GM19397 (cell line): ENCODE data around the gene SLC7A4.
"Not testable (repeated sequence)": the region's sequence is repeated elsewhere in the genome, so short reads cannot be mapped to it uniquely, and the experiment has no call there.

Experiments
- ATAC-seq: cut with Tn5 transposase; IDR thresholded peaks from one replicate; pipeline ENCODE4 v1.9.1; 2021; ENCODE audit warnings: mild to moderate bottlenecking, moderate library complexity; ENCODE audit not compliant: unreplicated experiment

SLC7A4 gene

DNA sequence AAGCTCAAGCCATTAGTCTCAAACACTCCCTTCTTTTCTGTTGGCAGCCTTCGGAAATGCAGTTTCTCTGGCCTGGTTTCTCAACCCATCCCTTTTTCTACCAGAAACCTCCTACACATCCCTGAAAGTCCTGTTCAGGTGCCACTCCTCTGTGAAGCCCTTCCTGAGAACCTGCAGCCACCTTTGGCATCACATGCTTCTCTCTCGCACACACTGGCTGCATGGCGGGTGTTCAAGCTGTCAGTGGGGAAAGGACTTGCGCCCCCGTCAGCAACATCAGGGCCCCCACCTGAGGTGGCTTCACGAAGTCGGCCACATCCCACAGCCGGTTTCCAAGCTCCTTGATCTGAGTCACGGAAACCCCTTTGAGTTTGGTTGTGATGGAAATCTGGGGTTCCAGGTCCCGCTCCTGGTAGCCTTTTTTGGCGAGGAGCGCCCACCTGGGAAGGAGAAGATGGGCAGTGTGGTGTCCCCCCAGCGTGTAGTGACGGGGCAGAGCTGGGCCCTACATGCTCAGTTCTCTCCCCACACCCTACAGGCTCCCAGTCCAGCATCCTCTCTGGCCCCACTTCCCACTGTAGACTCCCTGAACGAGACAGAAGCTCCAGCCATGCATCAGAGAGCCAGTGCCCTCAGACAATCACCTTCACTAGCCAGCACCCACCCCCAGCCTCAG is 11.6 kb upstream of the SLC7A4 start:
- no peak for ATAC-seq

DNA sequence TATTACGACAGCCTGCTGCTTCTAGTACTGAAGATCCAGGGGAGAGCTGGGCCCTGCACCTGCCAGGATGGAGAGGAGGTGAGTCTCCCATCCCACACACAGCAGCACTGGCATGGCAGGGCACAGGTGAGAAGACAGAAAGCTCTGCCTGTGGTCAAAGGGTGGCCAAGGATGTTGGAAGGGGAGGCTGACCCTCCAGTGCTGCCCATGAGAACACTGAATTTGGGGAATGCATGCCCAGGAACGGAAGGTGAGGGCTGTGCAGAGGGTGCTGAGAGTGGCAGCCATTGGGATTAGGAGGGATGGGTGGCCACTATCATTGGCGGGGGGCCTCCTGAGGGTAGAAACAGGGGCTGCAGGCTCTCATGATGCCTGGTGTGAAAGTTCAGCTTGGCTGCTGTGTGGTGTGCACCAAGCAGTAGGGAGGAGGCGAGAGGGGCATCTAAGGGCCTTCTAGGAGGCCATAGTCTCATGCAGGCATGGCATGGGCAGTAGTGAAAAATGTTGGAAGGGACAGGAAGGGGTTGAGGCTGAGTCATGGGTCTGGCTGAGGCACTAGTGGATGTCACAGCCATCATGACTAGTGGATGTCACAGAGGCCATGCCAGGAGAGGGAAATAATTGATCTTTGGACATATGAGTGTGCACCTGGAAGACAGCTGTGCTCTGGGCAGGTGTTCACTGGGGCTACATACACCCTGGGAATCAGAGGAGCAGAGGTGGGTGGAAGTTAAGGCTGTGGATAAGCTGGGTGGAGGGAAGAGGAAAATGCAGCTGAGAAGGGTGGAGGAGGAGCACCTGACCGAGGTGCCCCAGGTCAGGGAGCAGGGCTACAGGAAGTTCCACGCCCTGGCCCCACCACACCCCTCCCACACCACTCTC is 10.9 kb upstream of the SLC7A4 start:
- no peak for ATAC-seq

DNA sequence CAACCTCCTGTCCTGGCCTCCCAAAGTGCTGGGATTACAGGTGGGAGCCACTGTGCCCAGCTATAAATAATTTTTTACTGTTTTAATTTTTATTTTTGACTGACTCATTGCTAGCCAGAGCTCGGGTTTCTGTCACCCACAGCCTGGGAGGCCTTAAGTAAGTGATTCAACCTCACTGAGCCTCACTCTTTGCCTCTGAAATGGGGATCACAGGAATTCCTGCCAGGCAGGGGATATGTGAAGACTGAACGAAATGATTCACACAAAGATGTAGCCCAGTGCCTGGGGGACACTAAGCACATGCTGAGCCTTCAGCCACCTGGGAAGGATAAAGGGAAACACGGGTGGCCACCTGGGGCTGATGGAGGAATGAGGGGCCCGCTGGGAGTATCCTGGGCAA is 9.6 kb upstream of the SLC7A4 start:
- ATAC-seq, result no peak

DNA sequence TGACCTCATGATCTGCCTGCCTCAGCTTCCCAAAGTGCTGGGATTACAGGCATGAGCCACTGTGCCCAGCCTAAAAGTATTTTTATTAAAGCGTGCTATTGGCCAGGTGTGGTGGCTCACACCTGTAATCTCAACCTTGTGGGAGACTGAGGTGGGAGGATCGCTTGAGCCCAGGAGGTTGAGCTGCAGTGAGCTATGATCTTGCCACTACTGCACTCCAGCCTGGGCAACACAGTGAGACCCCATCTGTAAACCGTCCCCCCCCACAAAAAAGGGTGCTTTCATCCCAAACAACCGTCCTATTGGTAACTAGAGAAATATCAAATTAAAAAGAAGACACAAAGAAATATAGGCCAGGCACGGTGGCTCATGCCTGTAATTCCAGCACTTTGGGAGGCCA is 6.8 kb upstream of the SLC7A4 start:
- ATAC-seq, result not testable (repeated sequence)

DNA sequence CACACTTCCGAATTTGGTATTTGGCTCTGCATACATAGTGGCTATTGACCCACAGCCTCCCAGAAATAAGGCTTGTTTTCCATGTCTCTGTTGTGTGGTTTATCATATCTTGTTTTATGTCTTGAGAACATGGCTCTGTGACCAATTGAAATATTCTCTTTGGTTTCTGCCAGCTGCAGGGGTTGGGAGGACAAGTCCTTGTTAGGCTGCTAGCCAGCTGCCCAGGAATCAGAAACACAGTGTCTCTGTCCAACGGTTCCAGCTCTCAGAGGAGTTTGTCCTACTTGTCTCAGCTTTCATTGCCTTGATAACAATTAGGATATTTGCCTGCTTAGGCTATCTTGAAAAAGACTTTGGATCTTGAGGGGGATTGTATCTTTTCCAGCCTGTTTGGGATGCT is 6.0 kb upstream of the SLC7A4 start:
- no peak for ATAC-seq

DNA sequence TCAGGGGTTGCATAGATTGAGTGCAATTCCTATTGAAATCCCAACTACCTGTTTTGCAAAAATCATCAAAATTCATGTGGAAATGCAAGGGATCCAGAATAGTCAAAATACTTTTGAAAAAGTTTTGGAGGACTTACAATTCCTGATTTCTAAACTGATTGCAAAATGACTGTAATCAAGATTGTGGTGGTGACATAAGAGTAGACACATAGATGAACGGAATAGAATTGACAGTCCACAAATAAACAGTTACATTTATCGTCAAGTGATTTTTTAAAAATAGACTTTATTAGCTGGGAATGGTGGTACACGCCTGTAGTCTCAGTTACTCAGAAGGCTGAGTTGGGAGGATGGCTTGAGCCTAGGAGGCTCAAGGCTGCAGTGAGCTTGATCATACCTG is 2.6 kb upstream of the SLC7A4 start:
- ATAC-seq, result no peak

DNA sequence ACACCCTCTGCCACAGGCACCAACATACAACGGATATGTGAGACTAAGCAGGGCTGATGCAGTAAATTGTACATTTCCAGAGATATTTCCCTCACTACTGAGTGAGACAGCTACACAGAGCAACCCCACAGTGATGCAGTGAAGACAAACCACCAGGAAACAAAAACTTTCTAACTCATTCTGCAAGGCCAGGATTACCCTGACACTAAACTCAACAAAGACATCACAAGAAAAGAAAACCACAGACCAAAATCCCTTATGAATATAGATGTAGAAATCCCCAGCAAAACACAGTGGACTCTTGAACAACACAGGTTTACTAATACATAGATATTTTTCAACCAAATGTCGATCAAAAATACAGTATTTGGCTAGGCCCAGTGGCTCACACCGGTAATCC is 1.5 kb upstream of the SLC7A4 start:
- ATAC-seq, result no peak

DNA sequence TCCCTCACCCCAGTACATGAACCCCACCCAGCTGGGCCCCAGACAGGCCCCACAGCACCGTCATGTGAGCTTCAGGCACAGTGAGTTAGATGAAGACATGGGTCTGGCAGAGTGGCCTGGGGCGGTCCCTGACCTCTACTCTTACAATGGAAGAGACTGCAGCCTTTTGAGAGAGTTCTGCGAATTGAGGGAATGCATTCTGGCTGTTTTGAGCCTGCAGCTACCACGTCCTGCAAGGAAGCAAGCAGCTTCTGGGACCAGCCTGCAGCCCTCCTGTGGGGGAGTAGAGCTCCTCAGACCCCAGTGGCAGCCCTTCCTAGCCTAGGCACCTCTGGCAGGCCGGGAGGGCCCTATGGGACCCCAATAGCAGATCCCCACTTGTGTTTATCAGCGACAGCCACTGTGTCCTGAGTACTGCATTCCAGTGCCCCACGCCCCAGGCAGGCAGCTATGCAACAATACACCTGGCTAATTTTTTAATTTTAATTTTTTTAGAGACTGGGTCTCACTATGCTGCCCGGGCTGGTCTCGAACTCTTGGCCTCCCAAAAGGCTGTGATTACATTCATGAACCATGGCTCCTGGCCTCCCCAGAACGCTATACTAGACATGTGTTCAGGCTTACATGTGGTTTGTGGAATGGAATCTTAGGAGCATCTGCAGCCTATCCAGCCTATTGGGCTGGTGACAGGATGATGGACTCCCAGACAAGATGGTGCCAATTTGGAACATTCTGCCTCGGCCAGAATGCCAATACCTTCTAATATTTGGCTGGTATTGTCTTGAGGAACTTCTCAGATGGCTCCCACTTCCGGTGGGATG is 717 bp upstream of the SLC7A4 start:
- ATAC-seq, result no peak

DNA sequence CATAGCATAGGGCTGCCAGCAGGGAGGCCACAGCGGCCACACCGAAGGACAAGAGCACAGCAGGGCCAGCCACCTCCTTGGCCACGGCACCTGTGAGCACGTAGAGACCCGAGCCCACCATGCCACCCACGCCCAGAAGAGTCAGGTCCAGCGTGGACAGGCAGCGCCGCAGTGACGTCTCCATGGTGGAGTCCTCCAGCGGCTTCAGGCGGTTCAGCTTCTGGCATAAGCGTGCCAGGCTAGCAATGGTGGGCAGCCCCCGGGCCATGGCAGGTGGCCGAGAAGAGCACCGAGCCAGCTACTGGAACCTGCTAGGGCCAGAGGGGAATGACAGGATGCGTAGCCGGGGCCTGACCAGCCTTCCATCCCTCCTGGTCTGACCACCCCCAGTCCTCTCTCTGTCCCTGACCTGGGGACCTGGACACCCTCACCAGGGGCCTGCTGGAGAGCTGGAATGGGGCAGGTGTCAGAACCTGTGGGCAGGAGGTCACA is 770 bp downstream of the SLC7A4 start:
- ATAC-seq, result no peak

DNA sequence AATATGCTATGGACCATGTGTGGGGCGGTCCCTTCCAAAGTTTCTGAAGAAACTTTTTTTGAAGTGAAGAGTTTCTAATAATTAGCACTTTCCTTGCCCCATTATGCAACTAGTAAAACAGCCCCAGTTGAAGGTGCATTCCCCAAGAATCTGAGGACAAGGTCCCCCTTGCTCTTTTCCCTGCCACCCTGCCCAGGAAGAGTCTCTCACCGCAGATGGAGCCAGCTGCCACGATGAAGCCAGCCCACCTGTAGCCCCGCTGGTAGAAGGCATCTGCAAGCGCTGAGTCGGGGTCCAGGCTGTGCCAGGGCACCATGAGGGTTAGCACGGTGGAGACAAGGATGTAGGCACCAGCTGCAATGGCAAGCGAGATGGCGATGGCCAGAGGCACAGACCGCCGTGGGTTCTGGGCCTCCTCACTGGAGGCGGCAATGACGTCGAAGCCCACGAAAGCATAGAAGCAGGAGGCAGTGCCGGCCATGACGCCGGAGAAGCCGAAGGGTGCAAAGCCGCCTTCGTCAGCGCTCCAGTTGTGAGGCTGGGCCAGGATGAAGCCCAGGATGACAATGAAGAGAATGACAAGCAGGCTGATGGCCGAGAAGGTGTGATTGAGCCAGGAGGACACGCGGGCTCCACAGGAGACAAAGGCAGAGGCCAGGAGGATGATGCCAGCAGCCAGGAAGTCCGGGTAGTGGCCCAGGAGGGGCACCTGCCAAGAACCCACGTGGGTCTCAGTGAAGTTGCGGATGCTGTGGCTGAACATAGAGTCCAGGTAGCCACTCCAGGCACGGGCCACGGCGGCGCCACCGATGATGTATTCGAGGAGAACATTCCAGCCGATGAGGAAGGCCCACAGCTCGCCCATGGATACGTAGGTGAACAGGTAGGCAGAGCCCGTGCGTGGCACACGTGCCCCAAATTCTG is 1.5 kb downstream of the SLC7A4 start:
- ATAC-seq, result no peak

DNA sequence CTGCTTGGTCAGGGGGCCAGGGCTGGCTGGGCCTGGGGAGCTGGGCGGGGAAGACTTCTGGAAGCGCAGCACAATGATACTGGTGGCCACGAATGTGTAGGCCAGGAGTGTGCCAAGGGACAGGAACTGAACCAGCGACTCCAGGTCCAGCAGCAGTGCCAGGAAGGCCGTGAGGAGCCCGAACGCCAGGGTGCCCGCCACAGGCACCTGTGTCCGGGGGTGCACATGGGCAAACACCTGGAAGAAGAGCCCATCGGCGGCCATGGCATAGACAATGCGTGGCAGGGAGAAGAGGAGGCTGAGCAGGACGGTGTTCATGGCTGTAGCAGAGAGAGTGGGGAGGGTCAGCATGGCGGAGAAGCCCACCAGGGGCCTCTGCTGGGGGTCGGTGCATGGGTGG is 2.3 kb downstream of the SLC7A4 start:
- ATAC-seq, result no peak

DNA sequence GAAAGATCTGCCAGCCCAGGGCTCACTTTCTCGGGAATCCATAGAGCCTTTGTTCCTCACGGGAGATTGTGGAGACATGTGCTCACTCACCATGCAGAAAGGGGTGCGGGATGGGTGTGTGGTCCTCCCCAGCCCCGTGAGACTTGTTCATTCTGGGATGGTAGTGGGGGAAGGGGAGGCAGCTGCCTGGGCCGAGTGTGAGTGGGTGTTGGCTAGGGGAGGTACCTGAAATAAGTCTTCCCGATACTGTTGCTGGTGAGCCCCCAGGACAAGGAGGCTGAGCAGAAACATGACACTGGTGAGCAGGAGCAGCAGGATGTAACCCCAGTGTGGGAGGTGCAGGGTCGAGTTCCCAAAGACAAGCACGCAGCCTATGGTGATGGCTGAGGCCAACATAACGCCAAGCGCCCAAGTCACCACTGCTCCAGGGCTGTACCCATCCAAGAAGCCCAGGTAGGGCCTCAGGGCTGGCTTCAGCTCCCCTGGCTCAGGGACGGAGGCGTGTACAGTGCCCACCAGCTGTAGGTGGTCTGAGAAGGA is 2.8 kb downstream of the SLC7A4 start:
- no peak for ATAC-seq

DNA sequence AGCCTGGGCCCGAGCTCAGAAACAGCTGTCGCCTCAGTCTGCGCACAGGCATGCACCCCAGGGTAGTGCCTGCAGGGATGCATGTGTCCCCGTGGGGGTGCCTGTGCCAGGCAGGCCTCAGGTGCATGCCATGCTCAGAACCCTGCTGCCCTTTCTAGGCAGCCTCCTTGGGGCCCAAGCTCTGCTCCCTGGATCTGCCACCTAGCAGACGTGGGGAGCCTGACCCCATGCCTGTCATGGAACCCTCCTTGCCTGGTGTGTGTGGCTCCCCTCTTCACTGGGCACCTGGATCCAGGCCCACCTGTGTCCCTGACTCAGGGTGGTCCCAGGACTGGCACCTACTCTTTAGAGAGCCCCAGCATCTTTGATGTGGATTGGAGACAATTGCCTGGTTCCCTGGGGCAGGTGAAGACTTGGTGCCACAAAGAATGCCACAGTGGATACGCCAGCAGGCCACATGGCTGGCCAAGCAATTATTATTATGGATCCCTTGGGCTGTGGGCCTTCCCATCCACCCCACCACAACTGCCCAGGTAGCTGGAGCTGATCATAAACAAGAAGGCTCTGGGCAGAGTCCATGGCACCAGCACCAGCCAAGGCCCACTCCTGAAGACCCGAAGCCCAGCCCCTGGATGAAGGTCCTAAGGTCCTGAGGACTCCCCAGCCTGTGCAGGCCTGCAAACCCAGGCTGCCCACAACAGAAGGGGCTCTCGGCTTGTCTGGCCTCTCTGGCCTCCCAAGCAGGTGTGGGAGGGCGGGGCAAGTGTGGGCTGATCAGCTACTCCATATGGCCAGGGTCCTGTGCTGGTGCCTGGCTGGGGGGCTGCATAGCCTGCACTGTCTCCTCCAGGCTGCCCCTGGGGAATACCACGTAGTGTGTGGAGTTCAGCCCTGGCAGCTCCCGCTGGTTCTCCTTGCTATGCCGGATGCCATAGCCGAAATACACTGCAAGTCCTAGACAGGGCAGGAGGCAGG is 3.8 kb downstream of the SLC7A4 start:
- ATAC-seq, result no peak

DNA sequence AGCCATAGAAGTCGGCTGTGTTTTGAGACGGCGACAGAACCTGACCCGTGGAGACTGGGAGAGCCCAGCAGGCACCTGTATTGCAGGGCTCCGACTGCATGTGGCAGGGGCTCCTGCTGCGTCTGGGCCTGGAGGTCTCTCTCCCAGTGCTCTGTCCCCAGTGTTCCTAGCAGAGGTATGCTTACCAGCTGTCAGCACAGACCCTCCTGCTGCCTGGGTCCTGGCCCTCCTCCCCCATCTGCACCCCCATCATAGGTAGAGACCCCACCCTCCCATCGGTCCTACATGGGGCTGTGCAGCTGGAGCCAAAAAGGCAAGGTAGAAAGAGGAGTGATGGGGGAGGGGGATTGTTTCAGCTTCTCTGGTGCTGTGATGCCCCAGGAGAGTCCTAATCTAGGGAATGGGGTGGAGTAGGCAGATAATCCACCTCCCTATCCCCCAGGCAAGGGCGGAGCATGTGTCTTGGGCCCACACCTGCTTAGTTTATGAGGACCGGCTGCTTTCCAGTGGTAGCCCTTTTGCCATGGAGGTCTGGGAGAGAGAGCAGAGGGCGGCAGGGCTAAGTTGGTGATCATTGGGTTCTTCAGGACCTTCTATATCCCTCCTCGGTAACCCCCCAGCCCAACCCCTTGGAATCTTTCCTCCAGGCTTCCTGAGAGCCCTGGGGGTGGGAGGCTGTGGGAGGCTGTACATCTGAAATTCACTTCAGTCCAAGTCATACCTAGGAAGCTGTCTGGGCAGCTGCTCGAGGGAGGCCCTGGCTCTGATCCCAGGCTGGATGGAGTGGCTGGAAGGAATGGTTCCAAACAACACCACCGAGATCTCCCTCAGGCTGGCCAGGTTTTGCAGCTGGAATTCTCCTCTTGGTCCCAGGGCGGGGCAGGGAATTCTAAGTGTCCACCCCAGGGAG is 5.3 kb downstream of the SLC7A4 start:
- no peak for ATAC-seq

DNA sequence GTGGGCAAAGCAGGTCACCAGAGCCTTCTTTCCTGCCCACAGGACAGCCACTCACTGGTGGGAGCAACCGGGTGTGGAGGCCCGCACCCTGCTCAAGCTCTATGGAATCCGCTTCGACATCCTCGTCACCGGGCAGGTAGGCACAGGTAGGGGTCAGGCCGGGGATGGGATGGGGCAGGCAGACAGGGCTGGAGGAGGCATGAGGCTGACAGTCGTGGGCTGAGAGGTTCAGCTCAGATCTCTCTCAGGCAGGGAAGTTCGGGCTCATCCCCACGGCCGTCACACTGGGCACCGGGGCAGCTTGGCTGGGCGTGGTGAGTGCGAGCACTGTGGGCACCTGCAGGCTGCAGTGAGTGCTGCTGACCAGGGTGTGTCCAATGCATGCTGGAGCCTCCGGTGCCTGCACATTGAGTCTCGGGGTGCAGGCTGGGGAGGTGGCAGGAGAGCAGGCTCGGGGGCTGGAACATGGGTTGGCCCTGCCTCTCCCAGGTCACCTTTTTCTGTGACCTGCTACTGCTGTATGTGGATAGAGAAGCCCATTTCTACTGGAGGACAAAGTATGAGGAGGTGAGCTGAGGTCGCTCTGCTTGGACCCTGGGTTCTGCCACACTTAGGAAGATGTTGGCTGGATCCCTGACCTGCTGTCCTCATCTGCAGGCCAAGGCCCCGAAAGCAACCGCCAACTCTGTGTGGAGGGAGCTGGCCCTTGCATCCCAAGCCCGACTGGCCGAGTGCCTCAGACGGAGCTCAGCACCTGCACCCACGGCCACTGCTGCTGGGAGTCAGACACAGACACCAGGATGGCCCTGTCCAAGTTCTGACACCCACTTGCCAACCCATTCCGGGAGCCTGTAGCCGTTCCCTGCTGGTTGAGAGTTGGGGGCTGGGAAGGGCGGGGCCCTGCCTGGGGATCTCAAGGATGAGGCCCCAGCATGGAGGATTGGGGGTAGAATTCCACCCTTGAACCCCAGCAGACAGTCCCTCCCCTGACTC is 6.3 kb downstream of the SLC7A4 start:
- no peak for ATAC-seq

DNA sequence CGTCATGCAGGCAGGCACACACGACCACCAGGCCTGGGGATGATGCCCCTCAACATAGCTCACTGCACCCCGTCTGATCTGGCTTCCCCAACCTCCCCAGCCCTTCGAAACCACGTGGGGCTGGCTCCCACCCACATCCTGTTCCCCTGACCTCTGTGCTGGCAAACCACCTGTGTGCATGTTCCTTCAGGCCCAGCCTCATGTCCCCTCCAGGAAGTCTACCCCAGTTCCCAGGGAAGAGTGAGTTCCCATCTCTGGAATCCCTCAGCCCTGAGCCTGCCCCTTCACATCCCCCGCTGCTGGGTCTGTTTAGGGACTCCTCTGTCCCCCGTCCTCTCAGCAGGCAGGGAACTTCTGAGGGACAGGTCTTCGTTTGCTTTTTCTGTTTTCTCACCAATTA is 7.1 kb downstream of the SLC7A4 start:
- ATAC-seq, result no peak
